Sciatic nerve (tissue), 2 donors: Measurements from ENCODE around the gene CYP2D6. TPM values are rescaled to one million over a fixed set of nuclear protein-coding genes. Genes with fewer than 3 reads are reported as not detected.
"Not testable (repeated sequence)": the region's sequence is repeated elsewhere in the genome, so short reads cannot be mapped to it uniquely, and the experiment has no call there.

Experiments
- ATAC-seq: fragments of 200-7000 bp; cut with Tn5 transposase; one replicate; pipeline ENCODE4 v1.9.1; 2020; ENCODE audit warnings: mild to moderate bottlenecking, moderate library complexity
- DNase-seq: peaks from one replicate; pipeline ENCODE4 v3.0.0-alpha.2; 2020; ENCODE audit warnings: low spot score
- intact Hi-C: fragments of 100-400 bp; cut with DNase I; formaldehyde crosslinking; loops from one replicate; pipeline ENCODE4 v1.14.2; 2022
- total RNA-seq: library from RNA; stranded (reverse); fragmentation: NEBNext Ultra II Directional; extraction: Animal tissue kit (Norgen Biotek cat#: 25700); gene quantifications from one replicate; pipeline ENCODE4 v1.2.1, GENCODE V29; 2021
- donor health status: DM: no; HTN: no; CAD: no.
- donor health status: DM: no; HTN: no; CAD: no.

Gene CYP2D6
- total RNA-seq = 2.0 TPM

DNA sequence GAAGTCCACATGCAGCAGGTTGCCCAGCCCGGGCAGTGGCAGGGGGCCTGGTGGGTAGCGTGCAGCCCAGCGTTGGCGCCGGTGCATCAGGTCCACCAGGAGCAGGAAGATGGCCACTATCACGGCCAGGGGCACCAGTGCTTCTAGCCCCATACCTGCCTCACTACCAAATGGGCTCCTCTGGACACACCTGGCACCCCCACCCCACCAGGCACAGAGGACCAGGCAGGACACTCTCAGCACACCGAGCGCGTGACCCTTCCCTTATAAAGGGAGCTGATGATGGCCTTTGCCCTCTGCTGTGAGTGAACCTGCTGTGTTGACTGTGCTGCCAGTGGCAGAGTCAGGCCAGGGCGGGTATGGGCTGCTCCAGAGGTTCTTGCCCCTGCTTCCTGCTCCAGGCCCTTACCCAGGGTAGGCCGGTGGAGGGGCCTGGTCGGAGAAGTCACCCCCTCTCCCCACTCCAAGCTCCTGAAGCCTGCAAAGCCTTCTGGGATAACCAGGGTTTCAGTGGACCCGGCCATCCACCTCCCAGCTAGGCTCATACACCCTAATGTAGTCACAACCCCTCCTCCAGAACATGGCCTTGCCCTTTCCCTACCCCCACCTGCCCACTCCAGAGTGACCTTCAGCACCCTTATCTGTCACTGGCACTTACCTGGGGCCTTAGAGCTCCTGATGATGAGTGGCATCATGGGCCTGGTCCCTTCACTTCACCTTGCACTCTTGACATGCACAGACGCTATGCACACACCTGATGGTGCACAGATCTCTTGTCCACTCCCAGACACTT lies at the start of gene CYP2D6:
TSS of gene CYP2D6 (minus strand) at position 172 of the 793 bp plus-strand sequence. CDS start at position 153, 19 bp downstream.
- DNase-seq, intact Hi-C loops, ATAC-seq: not testable (repeated sequence)

- intact Hi-C loops = no loop called here
- no peak for ATAC-seq
Measured at GRCh38 chr22:42179616-42180015, 49.0 kb upstream of the CYP2D6 start.

GRCh38 chr22:42178910-42179519 lies 48.4 kb upstream of the CYP2D6 start:
- intact Hi-C loops = no loop called here
- no peak for ATAC-seq
- DNase-seq = no peak

More at GRCh38 chr22:42179616-42180015, 49.0 kb upstream of the CYP2D6 start:
- no peak for DNase-seq

DNA sequence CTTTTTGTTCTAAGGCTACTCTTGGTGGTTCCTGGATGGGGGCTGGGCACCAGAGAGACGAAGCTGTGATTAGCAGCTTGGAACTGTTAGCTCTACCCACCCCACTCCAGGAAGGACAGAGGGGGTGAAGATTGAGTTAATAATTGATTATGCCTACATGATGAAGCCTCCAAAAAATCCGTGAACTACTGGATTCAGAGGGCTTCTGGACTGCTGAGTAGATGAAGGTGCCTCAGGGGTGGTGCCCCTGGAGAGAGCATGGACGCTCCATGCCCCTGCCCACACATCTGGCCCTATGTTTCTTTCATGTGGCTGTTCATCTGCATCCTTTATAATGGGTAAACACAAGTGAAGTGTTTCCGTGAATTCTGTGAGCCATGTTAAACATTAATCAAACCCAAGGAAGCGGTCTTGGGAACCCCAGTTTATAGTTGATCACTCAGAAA lies 47.3 kb upstream of the CYP2D6 start:
- no peak for ATAC-seq
- intact Hi-C loops = no loop called here

GRCh38 chr22:42176255-42176915 lies 45.8 kb upstream of the CYP2D6 start:
- no peak for ATAC-seq
- DNase-seq = no peak
- intact Hi-C loops = no loop called here

More for the DNA sequence above, 47.3 kb upstream of the CYP2D6 start:
- no peak for DNase-seq

GRCh38 chr22:42174062-42174461 lies 43.5 kb upstream of the CYP2D6 start:
- ATAC-seq (no peak), DNase-seq (no peak)
- intact Hi-C loops = no loop called here

- intact Hi-C loops = no loop called here
- DNase-seq (no peak), ATAC-seq (peak; percentile 62)
Measured at GRCh38 chr22:42173183-42173926, 42.7 kb upstream of the CYP2D6 start.

GRCh38 chr22:42172773-42173172 lies 42.2 kb upstream of the CYP2D6 start:
- intact Hi-C loops = no loop called here
- DNase-seq = no peak
- ATAC-seq = no peak

GRCh38 chr22:42171946-42172719 lies 41.5 kb upstream of the CYP2D6 start:
- DNase-seq (no peak), ATAC-seq (peak; percentile 25)
- intact Hi-C loops = no loop called here

DNA sequence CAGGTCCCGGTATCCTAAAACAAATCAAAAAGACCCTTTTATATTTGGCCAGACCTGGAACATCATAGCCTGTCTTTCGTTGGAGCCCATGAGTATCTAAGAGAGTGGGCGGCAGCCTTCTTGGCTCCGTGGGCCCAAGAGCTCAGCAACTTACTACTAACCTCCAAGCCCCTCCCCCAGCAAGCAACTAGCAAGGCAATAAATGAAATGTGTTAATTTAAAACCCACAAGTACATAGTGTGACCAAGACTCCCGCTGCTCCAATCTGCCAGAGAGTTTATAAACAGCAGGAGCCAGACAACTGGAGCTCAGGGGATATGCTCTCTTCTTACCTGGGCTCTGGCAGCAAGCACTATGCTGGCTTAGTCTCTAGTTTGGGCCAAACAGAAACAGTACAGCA lies 40.8 kb upstream of the CYP2D6 start:
- ATAC-seq = no peak
- no peak for DNase-seq

DNA sequence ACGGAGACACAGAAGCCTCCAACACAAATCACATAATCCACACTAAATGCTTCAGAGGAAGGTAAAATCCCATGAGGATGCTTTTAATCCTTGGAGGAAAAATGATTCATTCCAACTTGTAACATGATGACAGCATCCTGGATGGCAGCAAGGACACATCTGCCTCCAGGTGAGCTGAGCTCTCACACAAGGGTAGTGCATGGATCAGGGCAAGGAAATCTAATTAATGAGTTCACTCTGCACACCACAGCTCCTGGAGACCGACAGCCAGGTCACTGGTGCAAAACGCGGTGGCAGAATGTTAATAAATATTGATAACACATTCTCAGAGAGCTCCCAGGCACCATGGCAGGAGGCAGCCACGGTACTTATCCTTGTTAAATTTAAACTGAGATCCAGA lies 40.3 kb upstream of the CYP2D6 start:
- ATAC-seq = no peak
- DNase-seq = no peak
- intact Hi-C loops = no loop called here

More for the DNA sequence above, 40.8 kb upstream of the CYP2D6 start:
- intact Hi-C loops = no loop called here

- peak; percentile 78 for ATAC-seq
- intact Hi-C loops = loop anchor here (5.0 kb wide), 1 partner anchor 268 kb away; no protein-coding TSS in a partner anchor
- peak; percentile 81 for DNase-seq
Measured at GRCh38 chr22:42169055-42169469, 38.5 kb upstream of the CYP2D6 start.

DNA sequence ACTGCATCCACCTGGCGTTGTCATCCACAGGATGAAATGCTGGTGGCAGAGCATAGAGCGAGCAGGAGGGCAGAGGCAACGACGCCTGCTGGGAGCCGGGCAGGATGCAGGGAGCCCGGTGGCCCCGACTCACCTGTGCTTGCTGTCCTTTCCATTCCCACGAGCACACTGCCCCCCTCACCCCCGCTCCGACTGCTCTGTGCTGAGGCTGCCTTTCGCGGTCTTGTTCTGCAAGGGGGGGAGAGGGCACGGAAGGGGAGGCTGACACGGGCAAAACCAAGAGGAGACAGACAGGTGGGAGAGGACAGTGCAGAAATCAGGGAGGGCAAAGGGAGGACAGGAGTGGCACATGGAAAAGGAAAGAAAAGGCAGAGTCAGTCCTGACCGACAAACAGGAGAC lies 37.9 kb upstream of the CYP2D6 start:
- DNase-seq (no peak), ATAC-seq (no peak)
- intact Hi-C loops = loop anchor here (5.0 kb wide), 1 partner anchor 269 kb away; no protein-coding TSS in a partner anchor

- no peak for ATAC-seq
- DNase-seq = no peak
Measured at GRCh38 chr22:42167066-42167465, 36.5 kb upstream of the CYP2D6 start.

GRCh38 chr22:42164901-42165300 lies 34.3 kb upstream of the CYP2D6 start:
- ATAC-seq = no peak
- DNase-seq = no peak
- intact Hi-C loops = loop anchor here (5.0 kb wide), 1 partner anchor 272 kb away; no protein-coding TSS in a partner anchor

More at GRCh38 chr22:42167066-42167465, 36.5 kb upstream of the CYP2D6 start:
- intact Hi-C loops = loop anchor here (5.0 kb wide), 1 partner anchor 270 kb away; no protein-coding TSS in a partner anchor

GRCh38 chr22:42163515-42163914 lies 32.9 kb upstream of the CYP2D6 start:
- intact Hi-C loops = no loop called here
- no peak for ATAC-seq
- no peak for DNase-seq

- ATAC-seq (no peak), DNase-seq (no peak)
- intact Hi-C loops = no loop called here
Measured at GRCh38 chr22:42162728-42163489, 32.3 kb upstream of the CYP2D6 start.
